Stimulated activated CD4-positive, alpha-beta T cell treated with anti-CD3 and anti-CD28 coated beads, Interleukin-4, amount 100 ng/mL, for 4 hours (primary cell): ENCODE results near the gene DPP8.
"Not testable (repeated sequence)": the region's sequence is repeated elsewhere in the genome, so short reads cannot be mapped to it uniquely, and the experiment has no call there.

Experiments used
- DNase-seq, 2 experiments: peaks; one replicate each; pipeline ENCODE4 v3.0.0-alpha.2; 2020

DPP8 gene

GRCh38 chr15:65516997-65517865, at the start of gene DPP8:
DPP8 (minus strand) TSS chr15:65517689; CDS start chr15:65512553, 5,136 bp downstream.
- peak; percentile 91 to 92 for DNase-seq

GRCh38 chr15:65561934-65562333, 44.4 kb upstream of the DPP8 start:
- DNase-seq = no peak

- no peak for DNase-seq
Measured at GRCh38 chr15:65559941-65560340, 42.5 kb upstream of the DPP8 start.

- DNase-seq = no peak
Measured at GRCh38 chr15:65558997-65559760, 41.7 kb upstream of the DPP8 start.

GRCh38 chr15:65558336-65558735, 40.8 kb upstream of the DPP8 start:
- no peak for DNase-seq

- no peak for DNase-seq
Measured at GRCh38 chr15:65556622-65557021, 39.1 kb upstream of the DPP8 start.

- no peak for DNase-seq
Measured at GRCh38 chr15:65553691-65554090, 36.2 kb upstream of the DPP8 start.

GRCh38 chr15:65552851-65553250, 35.4 kb upstream of the DPP8 start:
- not testable (repeated sequence) for DNase-seq

- DNase-seq = no peak
Measured at GRCh38 chr15:65551183-65551582, 33.7 kb upstream of the DPP8 start.

- DNase-seq = no peak
Measured at GRCh38 chr15:65550681-65551098, 33.2 kb upstream of the DPP8 start.

- not testable (repeated sequence) for DNase-seq
Measured at GRCh38 chr15:65549288-65549687, 31.8 kb upstream of the DPP8 start.

- no peak for DNase-seq
Measured at GRCh38 chr15:65547841-65548240, 30.4 kb upstream of the DPP8 start.

- DNase-seq = no peak
Measured at GRCh38 chr15:65541231-65541820, 23.8 kb upstream of the DPP8 start.

GRCh38 chr15:65540314-65540713, 22.8 kb upstream of the DPP8 start:
- DNase-seq = no peak

GRCh38 chr15:65535192-65535591, 17.7 kb upstream of the DPP8 start:
- DNase-seq = no peak

GRCh38 chr15:65533057-65533756, 15.7 kb upstream of the DPP8 start:
- no peak for DNase-seq

GRCh38 chr15:65532738-65533051, 15.2 kb upstream of the DPP8 start:
- no peak for DNase-seq

- peak; percentile 88 to 96 for DNase-seq
Measured at GRCh38 chr15:65530318-65531111, 13.0 kb upstream of the DPP8 start, which contains the start of gene HACD3. HACD3 (plus strand) TSS chr15:65530463; CDS start chr15:65530632, 169 bp downstream.

GRCh38 chr15:65529762-65530317, 12.4 kb upstream of the DPP8 start:
- DNase-seq = no peak

GRCh38 chr15:65528461-65529060, 11.1 kb upstream of the DPP8 start:
- no peak for DNase-seq

GRCh38 chr15:65525622-65526021, 8.1 kb upstream of the DPP8 start:
- no peak for DNase-seq
